Panc1 (cell line): Measurements from ENCODE around the gene UGGT2. TPM values are rescaled to one million over a fixed set of nuclear protein-coding genes. Genes with fewer than 3 reads are reported as not detected.

Experiments used
- ATAC-seq: fragments of 200-7000 bp; cut with Tn5 transposase; 2 replicates; pipeline ENCODE4 v1.9.1; 2020; ENCODE audit warnings: mild to moderate bottlenecking, moderate library complexity
- BruUV-seq: library from RNA; stranded (reverse); fragments of 400-500 nt; replicated peaks from 2 replicates; lab custom pipeline; 2021; lab: Mats Ljungman, UMichigan
- CTCF ChIA-PET: fragments of 300-600 bp; sonication (Branson Sonifier 250); formaldehyde crosslinking; loops from one replicate; lab custom pipeline; 2022; ENCODE audit warnings: antibody characterized with exemption; lab: Charles Lee
- POLR2A ChIA-PET: fragments of 300-600 bp; sonication (Branson Sonifier 250); formaldehyde crosslinking; loops from one replicate; lab custom pipeline; 2022; ENCODE audit warnings: antibody characterized with exemption; lab: Charles Lee
- DNase-seq: peaks from one replicate; pipeline ENCODE4 v3.0.0-alpha.2; 2010; ENCODE audit warnings: low read depth, low spot score
- H3K27ac ChIP-seq: 2 replicates; pipeline ENCODE4 v1.5.1; 2011; ENCODE audit warnings: mild to moderate bottlenecking, low read length, inconsistent platforms
- H3K27me3 ChIP-seq: fragments of 200-500 bp; sonication (Bioruptor generic); 2 replicates; pipeline ENCODE4 v1.6.0; 2014; ENCODE audit warnings: low read length, inconsistent platforms; ENCODE audit not compliant: control insufficient read depth, insufficient read depth
- H3K36me3 ChIP-seq: fragments of 200-500 bp; sonication (Bioruptor generic); 2 replicates; pipeline ENCODE4 v1.5.1; 2014; ENCODE audit warnings: inconsistent platforms, mild to moderate bottlenecking, low read length, moderate library complexity; ENCODE audit not compliant: control insufficient read depth, insufficient read depth
- H3K4me1 ChIP-seq: 2 replicates; pipeline ENCODE4 v1.5.1; 2011; ENCODE audit warnings: inconsistent platforms, mild to moderate bottlenecking, low read length, moderate library complexity; ENCODE audit not compliant: control insufficient read depth, insufficient read depth
- H3K4me3 ChIP-seq, 2 experiments: 2 replicates each; pipeline ENCODE4 v1.5.1; 2011 to 2012; ENCODE audit warnings: low read depth in 2 of 2, low read length in 2 of 2, mild to moderate bottlenecking in 2 of 2, inconsistent platforms in 1 of 2, moderate library complexity in 1 of 2
- H3K9me3 ChIP-seq: fragments of 200-500 bp; sonication (Bioruptor generic); 2 replicates; pipeline ENCODE4 v1.5.1; 2014; ENCODE audit warnings: low read depth, mild to moderate bottlenecking, inconsistent platforms, low read length, moderate library complexity; ENCODE audit not compliant: control insufficient read depth, insufficient read depth
- POLR2AphosphoS5 ChIP-seq: IDR thresholded peaks from 2 replicates; pipeline ENCODE4 v1.6.1; 2012; ENCODE audit warnings: mild to moderate bottlenecking, low read depth, low read length, moderate library complexity
- SIN3A ChIP-seq: IDR thresholded peaks from 2 replicates; pipeline ENCODE4 v1.6.1; 2012; ENCODE audit warnings: low read depth, mild to moderate bottlenecking, low read length, moderate library complexity, borderline replicate concordance; ENCODE audit not compliant: insufficient read depth
- TCF7L2 ChIP-seq: IDR thresholded peaks from 2 replicates; pipeline ENCODE4 v1.6.1; 2011; ENCODE audit warnings: mild to moderate bottlenecking, low read depth, low read length, inconsistent platforms
- in situ Hi-C: cut with HindIII; loops from 2 replicates; pipeline ENCODE4 v1.10.0; 2016; ENCODE audit warnings: low sequenced_read_pairs, low pct_unique_long_range_greater_than_20kb
- intact Hi-C: fragments of 100-400 bp; cut with micrococcal nuclease; formaldehyde crosslinking; loops from one replicate; pipeline ENCODE4 v1.10.0; 2022; ENCODE audit not compliant: unreplicated experiment
- total RNA-seq: library from RNA; stranded (reverse); gene quantifications from one replicate; pipeline ENCODE4 v1.2.1, GENCODE V29; 2021; ENCODE audit not compliant: unreplicated experiment
- TF ChIP-seq, protein P1 (sequence below), 2 experiments: IDR thresholded peaks; 2 replicates each; pipeline ENCODE4 v1.6.1; 2011 to 2012; ENCODE audit warnings: low read depth in 2 of 2, control low read depth in 1 of 2, low read length in 1 of 2, mild to moderate bottlenecking in 1 of 2, moderate library complexity in 1 of 2; ENCODE audit not compliant: insufficient read depth in 1 of 2
- TF ChIP-seq, protein P2 (sequence below): fragments of 450-650 bp; IDR thresholded peaks from 2 replicates; pipeline ENCODE4 v1.5.1; 2017; ENCODE audit warnings: mild to moderate bottlenecking

UGGT2 gene
- total RNA-seq, 1 experiment from 2014 or later = 22.9 TPM

DNA sequence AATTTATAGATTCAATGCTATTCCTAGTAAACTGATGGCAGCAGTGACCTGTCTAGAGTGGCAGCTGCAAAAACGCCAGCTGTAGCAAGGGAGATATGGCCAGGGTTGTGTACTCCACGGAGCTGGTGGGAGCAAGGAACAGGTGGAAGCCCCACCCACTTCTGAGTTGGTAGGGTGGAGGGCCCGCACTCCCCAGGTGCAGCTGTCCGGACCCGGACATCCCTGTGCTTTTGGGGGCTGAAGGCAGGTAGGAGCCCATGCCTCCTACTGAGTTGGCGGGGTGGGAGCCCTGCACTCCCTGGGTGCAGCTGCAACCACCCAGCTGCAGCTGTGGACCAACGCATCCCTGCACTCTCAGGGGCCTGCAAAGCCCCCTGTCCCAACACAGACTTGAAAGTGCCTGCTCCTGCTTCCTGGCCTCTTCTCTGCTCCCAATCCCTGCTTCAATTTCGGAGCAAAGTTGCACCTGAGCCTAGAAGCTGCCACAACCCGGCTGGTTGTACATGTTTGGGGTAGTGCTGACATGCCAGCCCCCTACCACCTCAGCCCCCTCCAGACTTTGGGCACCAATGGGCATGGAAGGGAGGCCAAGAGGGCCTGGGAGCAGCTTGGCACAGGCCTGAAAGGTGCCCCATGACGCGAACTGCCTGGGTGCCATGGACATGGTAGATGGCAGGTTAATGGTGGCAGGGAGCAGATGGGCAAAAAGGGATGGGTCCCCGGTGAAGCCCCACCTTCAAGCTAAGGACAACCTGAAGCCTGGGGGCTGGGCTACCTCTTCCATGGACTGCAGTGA, 19.8 kb downstream of the UGGT2 start:
- Histone ChIP-seq H3K36me3 (no peaks in the 10 kb centered on the region; the same call in 1 of the 2 replicates), H3K27ac (no peak overlapping the region), H3K4me3 (no peak overlapping the region), H3K4me1 (no peaks in the 10 kb centered on the region), H3K9me3 (no peaks in the 10 kb centered on the region), H3K27me3 (no peaks in the 10 kb centered on the region)
- BruUV-seq = no TSS peak
- CTCF ChIA-PET = no interaction called here
- intact Hi-C loops = no loop called here
- in situ Hi-C loops = no loop called here
- TF ChIP-seq, protein P1, sequence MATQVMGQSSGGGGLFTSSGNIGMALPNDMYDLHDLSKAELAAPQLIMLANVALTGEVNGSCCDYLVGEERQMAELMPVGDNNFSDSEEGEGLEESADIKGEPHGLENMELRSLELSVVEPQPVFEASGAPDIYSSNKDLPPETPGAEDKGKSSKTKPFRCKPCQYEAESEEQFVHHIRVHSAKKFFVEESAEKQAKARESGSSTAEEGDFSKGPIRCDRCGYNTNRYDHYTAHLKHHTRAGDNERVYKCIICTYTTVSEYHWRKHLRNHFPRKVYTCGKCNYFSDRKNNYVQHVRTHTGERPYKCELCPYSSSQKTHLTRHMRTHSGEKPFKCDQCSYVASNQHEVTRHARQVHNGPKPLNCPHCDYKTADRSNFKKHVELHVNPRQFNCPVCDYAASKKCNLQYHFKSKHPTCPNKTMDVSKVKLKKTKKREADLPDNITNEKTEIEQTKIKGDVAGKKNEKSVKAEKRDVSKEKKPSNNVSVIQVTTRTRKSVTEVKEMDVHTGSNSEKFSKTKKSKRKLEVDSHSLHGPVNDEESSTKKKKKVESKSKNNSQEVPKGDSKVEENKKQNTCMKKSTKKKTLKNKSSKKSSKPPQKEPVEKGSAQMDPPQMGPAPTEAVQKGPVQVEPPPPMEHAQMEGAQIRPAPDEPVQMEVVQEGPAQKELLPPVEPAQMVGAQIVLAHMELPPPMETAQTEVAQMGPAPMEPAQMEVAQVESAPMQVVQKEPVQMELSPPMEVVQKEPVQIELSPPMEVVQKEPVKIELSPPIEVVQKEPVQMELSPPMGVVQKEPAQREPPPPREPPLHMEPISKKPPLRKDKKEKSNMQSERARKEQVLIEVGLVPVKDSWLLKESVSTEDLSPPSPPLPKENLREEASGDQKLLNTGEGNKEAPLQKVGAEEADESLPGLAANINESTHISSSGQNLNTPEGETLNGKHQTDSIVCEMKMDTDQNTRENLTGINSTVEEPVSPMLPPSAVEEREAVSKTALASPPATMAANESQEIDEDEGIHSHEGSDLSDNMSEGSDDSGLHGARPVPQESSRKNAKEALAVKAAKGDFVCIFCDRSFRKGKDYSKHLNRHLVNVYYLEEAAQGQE (IDR thresholded peaks at IDR 0.05; ENCODE audit: insufficient read depth in 1 of 2, low read depth in 2 of 2, low read length in 1 of 2) = no peak
- TF ChIP-seq POLR2AphosphoS5 (no peak), TCF7L2 (no peak), SIN3A (no peak)
- TF ChIP-seq, protein P2, sequence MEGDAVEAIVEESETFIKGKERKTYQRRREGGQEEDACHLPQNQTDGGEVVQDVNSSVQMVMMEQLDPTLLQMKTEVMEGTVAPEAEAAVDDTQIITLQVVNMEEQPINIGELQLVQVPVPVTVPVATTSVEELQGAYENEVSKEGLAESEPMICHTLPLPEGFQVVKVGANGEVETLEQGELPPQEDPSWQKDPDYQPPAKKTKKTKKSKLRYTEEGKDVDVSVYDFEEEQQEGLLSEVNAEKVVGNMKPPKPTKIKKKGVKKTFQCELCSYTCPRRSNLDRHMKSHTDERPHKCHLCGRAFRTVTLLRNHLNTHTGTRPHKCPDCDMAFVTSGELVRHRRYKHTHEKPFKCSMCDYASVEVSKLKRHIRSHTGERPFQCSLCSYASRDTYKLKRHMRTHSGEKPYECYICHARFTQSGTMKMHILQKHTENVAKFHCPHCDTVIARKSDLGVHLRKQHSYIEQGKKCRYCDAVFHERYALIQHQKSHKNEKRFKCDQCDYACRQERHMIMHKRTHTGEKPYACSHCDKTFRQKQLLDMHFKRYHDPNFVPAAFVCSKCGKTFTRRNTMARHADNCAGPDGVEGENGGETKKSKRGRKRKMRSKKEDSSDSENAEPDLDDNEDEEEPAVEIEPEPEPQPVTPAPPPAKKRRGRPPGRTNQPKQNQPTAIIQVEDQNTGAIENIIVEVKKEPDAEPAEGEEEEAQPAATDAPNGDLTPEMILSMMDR = no peak
- no peak for ATAC-seq
- POLR2A ChIA-PET = no interaction called here
- no peak for DNase-seq

GRCh38 chr13:96032717-96033116, 20.5 kb downstream of the UGGT2 start:
- no peaks in the 10 kb centered on the region for H3K9me3 ChIP-seq
- H3K27ac ChIP-seq = no peak overlapping the region
- in situ Hi-C loops = no loop called here
- POLR2A ChIA-PET = no interaction called here
- H3K4me1 ChIP-seq = no peaks in the 10 kb centered on the region
- no peak for ATAC-seq
- no peaks in the 10 kb centered on the region; the same call in 1 of the 2 replicates for H3K36me3 ChIP-seq
- no TSS peak for BruUV-seq
- intact Hi-C loops = no loop called here
- no peak for DNase-seq
- TF ChIP-seq SIN3A = no peak
- TF ChIP-seq POLR2AphosphoS5 = no peak
- TF ChIP-seq, protein P2 = no peak
- CTCF ChIA-PET = no interaction called here
- H3K4me3 ChIP-seq = no peak overlapping the region
- no peaks in the 10 kb centered on the region for H3K27me3 ChIP-seq
